Muscle layer of colon (tissue), 2 donors: Measurements from ENCODE around the gene KRT3.

Experiments
- H3K27ac ChIP-seq: one replicate; pipeline ENCODE4 v1.7.0; 2013; ENCODE audit warnings: low read depth, mild to moderate bottlenecking, low read length, moderate library complexity
- H3K27me3 ChIP-seq, 2 donors: one replicate each; pipeline ENCODE4 v1.7.0; 2013; ENCODE audit warnings: low read length in 2 of 2, mild to moderate bottlenecking in 2 of 2; ENCODE audit not compliant: insufficient read depth in 2 of 2, control insufficient read depth in 1 of 2
- H3K36me3 ChIP-seq: one replicate; pipeline ENCODE4 v1.7.0; 2013; ENCODE audit warnings: mild to moderate bottlenecking, low read length; ENCODE audit not compliant: insufficient read depth
- H3K4me1 ChIP-seq: one replicate; pipeline ENCODE4 v1.7.0; 2013; ENCODE audit warnings: mild to moderate bottlenecking, low read length; ENCODE audit not compliant: insufficient read depth
- H3K4me3 ChIP-seq, 2 donors: one replicate each; pipeline ENCODE4 v1.7.0; 2013; ENCODE audit warnings: low read length in 2 of 2, low read depth in 1 of 2, mild to moderate bottlenecking in 1 of 2, moderate library complexity in 1 of 2
- H3K9ac ChIP-seq: one replicate; pipeline ENCODE4 v1.7.0; 2013; ENCODE audit warnings: low read length
- H3K9me3 ChIP-seq: one replicate; pipeline ENCODE4 v1.7.0; 2013; ENCODE audit warnings: mild to moderate bottlenecking, low read length
- donor health status: abdominal sarcoma.
- donor health status: Adenocarcinoma of cecum.

Gene KRT3

GRCh38 chr12:52781399-52782082 is 14.4 kb downstream of the KRT3 start:
- no peak overlapping the region for H3K4me3 ChIP-seq
- H3K9ac ChIP-seq, result no peak overlapping the region
- no peaks in the 10 kb centered on the region for H3K4me1 ChIP-seq
- no peak overlapping the region for H3K27ac ChIP-seq
- H3K27me3 ChIP-seq, result no peaks in the 10 kb centered on the region
- H3K9me3 ChIP-seq, result no peaks in the 10 kb centered on the region
- H3K36me3 ChIP-seq, result no peaks in the 10 kb centered on the region

- Histone ChIP-seq H3K9me3 (no peaks in the 10 kb centered on the region), H3K4me1 (no peaks in the 10 kb centered on the region), H3K9ac (no peak overlapping the region), H3K27ac (no peak overlapping the region), H3K36me3 (no peaks in the 10 kb centered on the region), H3K4me3 (no peak overlapping the region), H3K27me3 (no peaks in the 10 kb centered on the region)
Observed at GRCh38 chr12:52779914-52780313, 16.0 kb downstream of the KRT3 start.

DNA sequence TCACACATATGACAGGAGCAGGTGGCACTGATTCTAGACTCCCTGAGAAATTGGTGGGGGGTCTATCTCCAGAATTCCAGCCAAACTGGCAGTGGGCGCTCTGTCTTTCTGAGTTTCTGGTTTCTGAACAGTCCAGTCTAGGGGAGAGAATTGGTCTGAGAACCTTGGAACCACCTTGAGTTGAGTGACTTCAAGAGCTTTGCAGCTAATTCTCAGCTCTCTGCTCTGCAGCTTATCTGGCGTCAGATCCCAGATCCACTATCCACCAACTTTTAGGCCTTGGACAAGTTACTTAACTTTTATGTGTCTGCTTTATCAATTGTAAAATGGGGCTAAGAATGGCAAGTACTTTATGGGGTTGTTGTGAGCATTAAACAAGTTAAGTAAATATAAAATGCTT is 17.1 kb downstream of the KRT3 start:
- Histone ChIP-seq H3K9ac (no peak overlapping the region), H3K27me3 (no peaks in the 10 kb centered on the region), H3K9me3 (no peaks in the 10 kb centered on the region), H3K27ac (no peak overlapping the region), H3K4me3 (no peak overlapping the region), H3K36me3 (no peaks in the 10 kb centered on the region), H3K4me1 (no peaks in the 10 kb centered on the region)

DNA sequence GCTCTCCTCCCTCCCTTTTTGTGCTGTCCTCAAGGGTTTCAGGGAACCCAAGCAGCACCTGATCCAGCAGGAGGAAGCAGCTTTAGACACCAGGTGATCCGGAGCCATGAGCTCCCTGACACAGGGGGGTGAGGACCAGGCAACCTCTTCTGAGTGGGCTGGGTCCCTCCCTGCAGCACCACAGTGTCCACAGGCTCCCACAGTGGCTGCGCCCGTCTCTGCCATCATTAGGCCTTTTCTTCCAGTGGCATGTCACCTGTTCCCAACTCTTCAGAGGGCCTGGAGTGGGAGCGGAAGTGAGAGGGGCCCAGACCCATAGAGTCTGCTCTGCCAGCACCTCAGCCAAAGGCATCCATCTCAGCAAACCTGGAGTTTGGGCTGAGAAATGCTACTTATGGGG is 18.4 kb downstream of the KRT3 start:
- no peak overlapping the region for H3K27ac ChIP-seq
- no peaks in the 10 kb centered on the region for H3K4me1 ChIP-seq
- no peaks in the 10 kb centered on the region for H3K9me3 ChIP-seq
- H3K36me3 ChIP-seq, result no peaks in the 10 kb centered on the region
- H3K4me3 ChIP-seq, result no peak overlapping the region
- H3K27me3 ChIP-seq, result no peaks in the 10 kb centered on the region
- no peak overlapping the region for H3K9ac ChIP-seq

DNA sequence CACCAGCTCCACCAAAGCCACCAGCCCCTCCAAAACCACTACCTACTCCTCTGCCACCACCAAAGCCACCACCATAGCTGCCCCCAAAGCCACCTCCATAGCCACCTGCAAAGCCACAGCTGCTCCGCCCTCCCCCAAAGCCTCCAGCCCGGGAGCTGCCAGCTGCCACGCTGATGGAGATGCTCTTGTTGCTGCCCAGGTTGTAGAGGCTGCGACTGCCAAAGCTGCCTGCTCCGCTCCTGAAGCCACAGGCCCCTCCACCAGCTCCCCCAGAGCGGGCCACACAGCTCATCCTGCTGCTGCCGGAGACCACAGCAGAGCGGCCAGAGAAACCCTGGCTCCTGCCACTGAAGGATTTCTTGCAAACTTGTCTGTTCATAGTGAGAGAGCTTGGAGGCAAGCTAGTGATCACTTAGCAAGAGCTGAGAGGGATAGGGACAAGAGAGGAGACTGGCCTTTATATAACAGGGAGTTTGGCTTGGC is 19.0 kb downstream of the KRT3 start, which contains the start of gene KRT76:
Gene KRT76, minus strand, starts transcription at position 433 of the 483 bp plus-strand sequence. Its CDS starts 54 bp downstream, at position 379.
- Histone ChIP-seq H3K4me1 (no peaks in the 10 kb centered on the region), H3K9ac (no peak within 1 kb of the TSS), H3K27me3 (no peaks in the 10 kb centered on the region), H3K27ac (no peak within 1 kb of the TSS), H3K36me3 (no peaks in the 10 kb centered on the region), H3K9me3 (no peaks in the 10 kb centered on the region), H3K4me3 (no peak within 1 kb of the TSS)

DNA sequence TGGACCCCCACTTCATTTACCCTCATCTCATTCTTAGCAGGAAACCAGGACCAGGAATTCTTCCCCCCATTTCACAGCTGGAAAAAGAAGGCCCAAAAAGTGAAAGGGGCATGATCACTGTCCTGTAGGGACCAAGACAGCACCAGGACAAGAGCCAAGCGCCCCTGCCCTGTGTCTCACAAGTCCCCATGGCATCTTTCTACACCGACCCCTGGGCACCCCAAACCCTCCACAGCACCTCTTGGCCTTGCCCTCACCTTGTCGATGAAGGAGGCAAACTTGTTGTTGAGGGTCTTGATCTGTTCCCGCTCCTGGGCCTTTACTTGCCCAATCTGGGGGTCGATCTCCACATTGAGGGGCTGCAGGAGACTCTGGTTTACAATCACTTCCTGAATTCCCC is 19.5 kb downstream of the KRT3 start:
- Histone ChIP-seq H3K27ac (no peak overlapping the region), H3K36me3 (no peaks in the 10 kb centered on the region), H3K4me3 (no peak overlapping the region), H3K27me3 (no peaks in the 10 kb centered on the region), H3K9ac (no peak overlapping the region), H3K4me1 (no peaks in the 10 kb centered on the region), H3K9me3 (no peaks in the 10 kb centered on the region)

DNA sequence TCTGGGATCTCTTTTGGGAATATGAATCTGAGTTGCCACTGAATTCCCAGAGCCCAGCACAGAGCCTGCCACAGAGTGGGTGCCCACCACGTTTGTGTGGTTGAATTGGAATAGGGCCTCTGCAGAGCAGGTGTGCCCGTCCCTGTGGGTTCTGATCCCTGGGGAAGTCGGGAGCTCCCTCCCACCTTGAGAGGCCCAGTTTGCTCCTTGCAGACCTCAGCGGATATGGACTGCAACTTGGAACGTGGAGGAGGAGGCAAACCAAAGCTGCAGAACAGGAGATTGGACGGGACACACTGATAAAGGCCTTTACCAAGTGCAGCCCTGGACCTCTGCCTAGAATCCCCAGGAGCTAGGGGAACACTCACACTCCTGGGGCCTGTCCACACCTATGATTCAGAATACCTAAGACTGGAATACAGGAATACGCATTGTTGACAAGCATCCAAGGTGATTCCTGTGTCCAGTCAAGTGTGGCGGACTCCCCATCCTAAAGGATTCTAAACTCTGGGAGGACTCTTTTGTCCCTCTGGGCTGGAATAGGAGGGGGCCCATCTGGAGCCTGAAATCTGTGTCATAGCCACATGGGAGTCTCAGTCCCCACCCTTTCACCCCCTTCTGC is 21.2 kb downstream of the KRT3 start:
- Histone ChIP-seq H3K36me3 (no peaks in the 10 kb centered on the region), H3K27me3 (no peaks in the 10 kb centered on the region), H3K9me3 (no peaks in the 10 kb centered on the region), H3K4me1 (no peaks in the 10 kb centered on the region), H3K9ac (no peak overlapping the region), H3K27ac (no peak overlapping the region), H3K4me3 (no peak overlapping the region)

GRCh38 chr12:52772772-52773171 is 23.1 kb downstream of the KRT3 start:
- no peaks in the 10 kb centered on the region for H3K4me1 ChIP-seq
- H3K9ac ChIP-seq, result no peak overlapping the region
- H3K27me3 ChIP-seq, result no peaks in the 10 kb centered on the region
- H3K4me3 ChIP-seq, result no peak overlapping the region
- no peaks in the 10 kb centered on the region for H3K36me3 ChIP-seq
- no peak overlapping the region for H3K27ac ChIP-seq
- no peaks in the 10 kb centered on the region for H3K9me3 ChIP-seq

GRCh38 chr12:52772188-52772587 is 23.7 kb downstream of the KRT3 start:
- Histone ChIP-seq H3K27ac (no peak overlapping the region), H3K27me3 (no peaks in the 10 kb centered on the region), H3K4me3 (no peak overlapping the region), H3K4me1 (no peaks in the 10 kb centered on the region), H3K9ac (no peak overlapping the region), H3K36me3 (no peaks in the 10 kb centered on the region), H3K9me3 (no peaks in the 10 kb centered on the region)

DNA sequence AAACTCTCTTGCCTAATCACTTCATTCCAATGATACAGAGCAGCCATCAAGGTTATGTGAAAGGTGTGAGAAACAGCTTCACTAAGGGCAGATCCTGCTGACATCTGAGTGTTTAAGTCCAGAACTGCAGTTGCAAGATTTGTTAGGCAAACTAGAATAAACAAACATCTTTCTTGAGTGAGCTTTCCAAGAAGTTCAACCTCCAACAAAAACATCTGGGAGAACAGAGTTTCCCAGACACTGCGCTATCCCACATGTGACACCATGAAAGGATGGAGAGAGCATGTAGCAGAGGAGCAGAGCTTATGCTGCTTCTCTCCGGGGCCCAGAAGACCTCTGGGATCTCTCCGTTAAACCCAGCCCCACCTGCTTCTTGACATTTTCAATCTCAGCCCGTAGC is 24.4 kb downstream of the KRT3 start:
- no peaks in the 10 kb centered on the region for H3K4me1 ChIP-seq
- no peak overlapping the region for H3K27ac ChIP-seq
- H3K9ac ChIP-seq, result no peak overlapping the region
- no peak overlapping the region for H3K4me3 ChIP-seq
- no peaks in the 10 kb centered on the region for H3K27me3 ChIP-seq
- H3K36me3 ChIP-seq, result no peaks in the 10 kb centered on the region
- no peaks in the 10 kb centered on the region for H3K9me3 ChIP-seq

- Histone ChIP-seq H3K4me3 (no peak overlapping the region), H3K9me3 (no peaks in the 10 kb centered on the region), H3K4me1 (no peaks in the 10 kb centered on the region), H3K27me3 (no peaks in the 10 kb centered on the region), H3K36me3 (no peaks in the 10 kb centered on the region), H3K27ac (no peak overlapping the region), H3K9ac (no peak overlapping the region)
Observed at GRCh38 chr12:52771088-52771487, 24.8 kb downstream of the KRT3 start.

DNA sequence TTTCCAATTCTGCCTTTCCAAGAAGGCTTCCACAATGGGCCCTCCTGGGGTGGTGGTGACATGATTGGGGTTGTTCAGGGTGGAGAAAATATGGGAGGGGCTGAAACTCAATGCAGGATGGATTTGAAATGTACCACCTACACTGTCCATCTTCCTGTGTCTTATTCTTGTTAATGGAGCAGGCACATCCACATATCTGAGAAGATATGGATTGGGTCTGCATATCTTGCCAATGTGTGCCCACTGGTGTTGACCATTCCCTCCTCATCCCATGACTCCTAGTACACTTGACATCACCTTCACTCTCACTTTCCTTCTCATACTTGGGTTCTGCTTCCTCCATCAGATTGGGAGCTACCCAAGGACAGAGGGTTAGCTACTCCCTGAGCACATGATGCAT is 26.0 kb downstream of the KRT3 start:
- no peaks in the 10 kb centered on the region for H3K4me1 ChIP-seq
- H3K4me3 ChIP-seq, result no peak overlapping the region
- no peak overlapping the region for H3K9ac ChIP-seq
- H3K36me3 ChIP-seq, result no peaks in the 10 kb centered on the region
- no peaks in the 10 kb centered on the region for H3K9me3 ChIP-seq
- H3K27me3 ChIP-seq, result no peaks in the 10 kb centered on the region
- no peak overlapping the region for H3K27ac ChIP-seq
